Esophagus squamous epithelium (tissue), 4 donors: ENCODE data around the gene CHST12.

Source experiments
- POLR2A ChIP-seq, 4 donors: fragments of 450-650 bp; IDR thresholded peaks; one replicate each; pipeline ENCODE4 v1.6.1; 2017; ENCODE audit warnings: antibody characterized with exemption in 4 of 4, mild to moderate bottlenecking in 4 of 4, moderate library complexity in 3 of 4
- TF ChIP-seq, protein P1 (sequence below), 6 experiments: fragments of 450-650 bp in 4 of 6; fragments of 200-600 bp in 2 of 6; sonication (generic) in 2 of 6; IDR thresholded peaks; one replicate each; pipeline ENCODE4 v1.5.1; 2016 to 2019; ENCODE audit warnings: antibody characterized with exemption in 6 of 6, mild to moderate bottlenecking in 4 of 6, moderate library complexity in 4 of 6

DNA sequence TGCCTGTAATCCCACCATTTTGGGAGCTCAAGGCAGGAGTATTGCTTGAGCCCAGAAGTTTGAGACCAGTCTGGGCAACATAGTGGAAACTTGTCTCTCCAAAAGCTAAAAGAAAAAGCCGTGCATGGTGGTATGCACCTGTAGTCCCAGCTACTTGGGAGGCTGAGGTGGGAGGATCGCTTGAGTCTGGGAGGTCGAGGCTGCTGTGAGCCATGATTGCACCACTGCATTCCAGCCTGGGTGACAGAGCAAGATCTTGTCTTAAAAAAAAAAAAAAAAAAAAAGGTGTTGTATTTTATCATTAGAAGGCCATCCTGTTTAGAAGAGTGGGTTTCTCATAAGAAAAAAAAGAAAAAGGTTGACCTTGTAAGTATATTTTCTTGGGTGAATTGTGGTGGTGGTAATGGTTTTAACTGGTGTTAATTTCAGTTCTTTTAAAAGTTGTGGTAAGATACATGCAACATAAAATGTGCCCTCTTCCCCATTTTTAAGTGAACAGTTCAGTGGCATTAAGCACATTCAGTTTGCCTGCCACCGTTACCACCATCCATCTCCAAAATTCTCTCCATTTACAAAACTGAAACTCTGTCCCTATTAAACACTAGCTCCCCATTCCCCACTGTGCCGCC lies 38.1 kb downstream of the CHST12 start:
- TF ChIP-seq, protein P1, sequence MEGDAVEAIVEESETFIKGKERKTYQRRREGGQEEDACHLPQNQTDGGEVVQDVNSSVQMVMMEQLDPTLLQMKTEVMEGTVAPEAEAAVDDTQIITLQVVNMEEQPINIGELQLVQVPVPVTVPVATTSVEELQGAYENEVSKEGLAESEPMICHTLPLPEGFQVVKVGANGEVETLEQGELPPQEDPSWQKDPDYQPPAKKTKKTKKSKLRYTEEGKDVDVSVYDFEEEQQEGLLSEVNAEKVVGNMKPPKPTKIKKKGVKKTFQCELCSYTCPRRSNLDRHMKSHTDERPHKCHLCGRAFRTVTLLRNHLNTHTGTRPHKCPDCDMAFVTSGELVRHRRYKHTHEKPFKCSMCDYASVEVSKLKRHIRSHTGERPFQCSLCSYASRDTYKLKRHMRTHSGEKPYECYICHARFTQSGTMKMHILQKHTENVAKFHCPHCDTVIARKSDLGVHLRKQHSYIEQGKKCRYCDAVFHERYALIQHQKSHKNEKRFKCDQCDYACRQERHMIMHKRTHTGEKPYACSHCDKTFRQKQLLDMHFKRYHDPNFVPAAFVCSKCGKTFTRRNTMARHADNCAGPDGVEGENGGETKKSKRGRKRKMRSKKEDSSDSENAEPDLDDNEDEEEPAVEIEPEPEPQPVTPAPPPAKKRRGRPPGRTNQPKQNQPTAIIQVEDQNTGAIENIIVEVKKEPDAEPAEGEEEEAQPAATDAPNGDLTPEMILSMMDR (IDR thresholded peaks at IDR 0.05), result no peak
- TF ChIP-seq POLR2A (IDR thresholded peaks at IDR 0.05), result no peak
